GM12892 (cell line): ENCODE results near the gene TBCD.

Source experiments
- POLR2A ChIP-seq: IDR thresholded peaks from 2 replicates; pipeline ENCODE4 v1.6.1; 2011; ENCODE audit warnings: low read depth, low read length, control low read depth
- POLR2AphosphoS5 ChIP-seq: IDR thresholded peaks from 2 replicates; pipeline ENCODE4 v1.6.1; 2011; ENCODE audit warnings: low read depth, low read length, control low read depth
- TAF1 ChIP-seq: IDR thresholded peaks from 2 replicates; pipeline ENCODE4 v1.6.1; 2011; ENCODE audit warnings: low read depth, mild to moderate bottlenecking, control low read depth, low read length, borderline replicate concordance

DNA sequence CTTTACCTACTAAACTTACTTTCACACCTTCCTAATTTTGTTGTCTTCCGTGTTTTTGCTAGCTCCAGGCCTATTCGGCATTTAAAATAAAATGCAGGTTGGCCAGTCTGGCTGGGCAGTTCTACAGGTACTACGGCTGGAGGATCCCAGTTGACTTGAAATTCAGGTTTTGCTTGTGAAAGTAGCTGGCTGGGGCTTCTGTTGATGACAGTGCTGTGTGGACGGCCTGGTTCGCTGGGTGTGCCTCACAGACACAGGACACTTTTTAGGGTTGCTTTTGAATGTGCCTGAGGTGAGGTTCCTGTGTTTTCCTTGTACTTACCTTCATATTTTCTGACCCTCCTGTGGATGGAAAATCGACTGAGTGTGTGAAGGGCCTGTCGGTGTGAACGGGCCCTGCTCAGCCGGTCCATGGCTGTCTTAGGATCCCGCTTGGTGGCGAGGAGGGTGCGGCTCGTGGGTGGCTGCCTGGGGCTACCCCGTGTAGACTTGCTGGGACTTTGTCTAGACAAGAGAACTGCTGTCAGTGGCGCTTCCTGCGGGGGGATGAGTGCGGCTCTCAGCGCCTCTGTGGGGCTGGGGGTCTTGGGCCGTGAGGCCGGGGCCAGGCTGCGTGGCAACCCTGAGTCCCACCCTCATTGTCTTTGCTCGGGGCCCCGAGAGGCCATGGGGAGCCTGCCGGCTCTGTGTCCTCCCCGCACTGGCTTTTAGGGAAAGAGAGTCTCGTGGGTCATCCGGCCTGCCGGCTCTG, 106.7 kb downstream of the TBCD start:
- TF ChIP-seq POLR2AphosphoS5 (no peak), TAF1 (no peak), POLR2A (no peak)
